HL-60 (cell line): Measurements from ENCODE around the gene POC1B.

Experiments used
- CTCF ChIP-seq: IDR thresholded peaks from one replicate; pipeline ENCODE4 v1.5.1; 2011; ENCODE audit warnings: low read length, control low read depth, inconsistent platforms; ENCODE audit not compliant: insufficient read depth
- GABPA ChIP-seq: IDR thresholded peaks from 2 replicates; pipeline ENCODE4 v1.6.1; 2012; ENCODE audit warnings: low read depth
- POLR2AphosphoS5 ChIP-seq: IDR thresholded peaks from 2 replicates; pipeline ENCODE4 v1.6.1; 2012; ENCODE audit warnings: low read depth
- REST ChIP-seq: IDR thresholded peaks from 2 replicates; pipeline ENCODE4 v1.6.1; 2012; ENCODE audit warnings: low read depth; ENCODE audit not compliant: insufficient replicate concordance
- SPI1 ChIP-seq: IDR thresholded peaks from 2 replicates; pipeline ENCODE4 v1.6.1; 2012; ENCODE audit warnings: low read depth, mild to moderate bottlenecking, borderline replicate concordance

- TF ChIP-seq CTCF: no peak
- no peak for TF ChIP-seq SPI1
- no peak for TF ChIP-seq POLR2AphosphoS5
- no peak for TF ChIP-seq GABPA
- no peak for TF ChIP-seq REST
Observed at GRCh38 chr12:89566615-89567014, 40.8 kb upstream of the POC1B start.
